GM12878 (cell line): ENCODE data around the gene HM13. TPM values are rescaled to one million over a fixed set of nuclear protein-coding genes. Genes with fewer than 3 reads are reported as not detected.

Source experiments
- ATAC-seq: fragments of 200-7000 bp; cut with Tn5 transposase; 3 replicates; pipeline ENCODE4 v1.9.1; 2020; ENCODE audit warnings: mild to moderate bottlenecking, moderate library complexity
- BruUV-seq: library from RNA; stranded (reverse); fragments of 400-500 nt; replicated peaks from 2 replicates; lab custom pipeline; 2021; lab: Mats Ljungman, UMichigan
- CTCF ChIA-PET: fragments of 300-600 bp; sonication (Branson Sonifier 250); formaldehyde crosslinking; extraction: SDS; loops from one replicate; lab custom pipeline; 2021; ENCODE audit warnings: inconsistent platforms; lab: Yijun Ruan, JAX
- POLR2A ChIA-PET: fragments of 350-600 bp; formaldehyde crosslinking; extraction: SDS; loops from one replicate; lab custom pipeline; 2021; ENCODE audit warnings: inconsistent platforms; lab: Charles Lee
- RAD21 ChIA-PET: fragments of 300-600 bp; sonication (Branson Sonifier 250); formaldehyde crosslinking; loops from one replicate; lab custom pipeline; 2023; ENCODE audit warnings: antibody characterized with exemption; ENCODE audit not compliant: unreplicated experiment; lab: Charles Lee
- SMC1A ChIA-PET: fragments of 300-600 bp; sonication (Branson Sonifier 250); formaldehyde crosslinking; loops from one replicate; lab custom pipeline; 2023; ENCODE audit not compliant: unreplicated experiment, uncharacterized antibody; lab: Charles Lee
- DNase-seq: peaks from one replicate; pipeline ENCODE4 v3.0.0-alpha.2; 2011; ENCODE audit warnings: low read depth, low spot score
- FAIRE-seq: peaks from 3 replicates; lab custom pipeline; 2011; peaks lifted over from hg19 to GRCh38; lab: Jason Lieb, UNC
- H2AFZ ChIP-seq: 2 replicates; pipeline ENCODE4 v1.6.0; 2011; ENCODE audit warnings: low read depth, low read length, control low read depth; ENCODE audit not compliant: control insufficient read depth
- H3K27ac ChIP-seq: 2 replicates; pipeline ENCODE4 v1.5.1; 2011; ENCODE audit warnings: control low read depth; ENCODE audit not compliant: control insufficient read depth, insufficient read depth
- H3K27me3 ChIP-seq, 2 experiments: replicated peaks in 1 of 2; 2 replicates each; pipeline versions ENCODE4 v1.6.0 to v1.6.1; 2011; ENCODE audit warnings: low read length in 1 of 2; ENCODE audit not compliant: control insufficient read depth in 2 of 2, insufficient read depth in 2 of 2
- H3K36me3 ChIP-seq, 2 experiments: 2 replicates each; pipeline ENCODE4 v1.5.1; 2011; ENCODE audit warnings: low read length in 1 of 2; ENCODE audit not compliant: control insufficient read depth in 2 of 2, insufficient read depth in 2 of 2
- H3K4me1 ChIP-seq: 2 replicates; pipeline ENCODE4 v1.6.1; 2011; ENCODE audit warnings: mild to moderate bottlenecking, low read length, moderate library complexity, mixed read lengths; ENCODE audit not compliant: control insufficient read depth, insufficient read depth
- H3K4me2 ChIP-seq: 2 replicates; pipeline ENCODE4 v1.6.0; 2011; ENCODE audit warnings: control low read depth; ENCODE audit not compliant: control insufficient read depth, insufficient read depth
- H3K4me3 ChIP-seq: fragments of 200-600 bp; sonication (generic); 2 replicates; pipeline ENCODE4 v1.5.1; 2016
- H3K79me2 ChIP-seq: 2 replicates; pipeline ENCODE4 v1.6.0; 2011; ENCODE audit warnings: low read length; ENCODE audit not compliant: control insufficient read depth, insufficient read depth
- H3K9ac ChIP-seq: 2 replicates; pipeline ENCODE4 v1.8.0; 2011; ENCODE audit warnings: low read length, control low read depth, mixed read lengths; ENCODE audit not compliant: control insufficient read depth, insufficient read depth
- H3K9me3 ChIP-seq: replicated peaks from 3 replicates; pipeline ENCODE4 v1.5.1; 2011; ENCODE audit warnings: mild to moderate bottlenecking, low read length; ENCODE audit not compliant: control insufficient read depth, insufficient read depth
- H4K20me1 ChIP-seq: 2 replicates; pipeline ENCODE4 v1.6.0; 2011; ENCODE audit not compliant: control insufficient read depth, insufficient read depth
- ASH2L ChIP-seq: fragments of 300-600, 200-600 bp; sonication (generic); IDR thresholded peaks from 2 replicates; pipeline ENCODE4 v1.6.1; 2017; ENCODE audit warnings: low read depth, mild to moderate bottlenecking, borderline replicate concordance
- CBFB ChIP-seq: IDR thresholded peaks from 2 replicates; pipeline ENCODE4 v1.6.1; 2016; ENCODE audit warnings: antibody characterized with exemption, low read depth
- ETV6 ChIP-seq, 2 experiments: fragments of 450-650 bp in 1 of 2; IDR thresholded peaks in 1 of 2; conservative IDR thresholded peaks in 1 of 2; 2 replicates each; pipeline ENCODE4 v1.6.1; 2014; ENCODE audit warnings: antibody characterized with exemption in 1 of 2, borderline replicate concordance in 1 of 2, low read depth in 1 of 2, mild to moderate bottlenecking in 1 of 2, moderate library complexity in 1 of 2
- GATAD2B ChIP-seq: fragments of 450-650 bp; conservative IDR thresholded peaks from 2 replicates; pipeline ENCODE4 v1.6.1; 2017; ENCODE audit warnings: low read depth, mild to moderate bottlenecking, moderate library complexity
- JUND ChIP-seq: IDR thresholded peaks from 2 replicates; pipeline ENCODE4 v1.6.1; 2012; ENCODE audit warnings: low read depth, mild to moderate bottlenecking, low read length, improper control_type of control experiment, moderate library complexity
- MXI1 ChIP-seq: fragments of 150-350 bp; IDR thresholded peaks from 2 replicates; pipeline ENCODE4 v1.6.1; 2011; ENCODE audit warnings: low read depth, mild to moderate bottlenecking, inconsistent platforms, low read length, improper control_type of control experiment
- POLR2AphosphoS2 ChIP-seq: IDR thresholded peaks from 2 replicates; pipeline ENCODE4 v1.6.1; 2011; ENCODE audit warnings: low read depth, mild to moderate bottlenecking, low read length, improper control_type of control experiment, moderate library complexity
- RBBP5 ChIP-seq: fragments of 200-600 bp; sonication (generic); conservative IDR thresholded peaks from 2 replicates; pipeline ENCODE4 v1.6.1; 2016
- RUNX3 ChIP-seq: IDR thresholded peaks from 2 replicates; pipeline ENCODE4 v1.6.1; 2012; ENCODE audit warnings: low read length, inconsistent platforms
- SMC3 ChIP-seq: IDR thresholded peaks from 2 replicates; pipeline ENCODE4 v1.6.1; 2011; ENCODE audit warnings: low read length, improper control_type of control experiment, borderline replicate concordance
- ZBTB40 ChIP-seq: fragments of 450-650 bp; IDR thresholded peaks from 2 replicates; pipeline ENCODE4 v1.6.1; 2016; ENCODE audit warnings: mild to moderate bottlenecking, moderate library complexity, borderline replicate concordance
- ZNF592 ChIP-seq: fragments of 450-650 bp; IDR thresholded peaks from 2 replicates; pipeline ENCODE4 v1.6.1; 2017; ENCODE audit warnings: mild to moderate bottlenecking, moderate library complexity
- WGBS: methylation state at CpG from one replicate; pipeline ENCODE4 v1.1.6; 2016; ENCODE audit warnings: low lambda C conversion rate; ENCODE audit not compliant: insufficient replicate concordance, insufficient coverage; ENCODE audit errors: missing lambda C conversion rate; 5-methylcytosine and 5-hydroxymethylcytosine counted together
- in situ Hi-C: fragments of 300-500 bp; cut with MboI; formaldehyde crosslinking; loops from 9 replicates; pipeline ENCODE4 v1.14.3; 2018; ENCODE audit warnings: mixed read lengths
- intact Hi-C: fragments of 100-400 bp; cut with micrococcal nuclease; formaldehyde crosslinking; loops from one replicate; pipeline ENCODE4 v1.14.2; 2022; ENCODE audit not compliant: unreplicated experiment
- polyA plus RNA-seq, 11 experiments: library from polyadenylated mRNA; depleted of rRNA in 4 of 11; unstranded in 6 of 11; stranded (reverse) in 5 of 11; fragments of >200 nt; fragmentation: Nextera tagmentation in 4 of 11; fragmentation: Illumina TruSeq in 1 of 11; extraction: Ambion mirVana in 4 of 11; extraction: Trizol in 1 of 11; gene quantifications; 1 replicate in 1 of 11; 2 replicates in 10 of 11; pipeline versions ENCODE4 v1.2.1 to v1.2.3, GENCODE V29; 2011 to 2016; ENCODE audit warnings: inconsistent platforms in 2 of 11, missing spikeins in 2 of 11, low read depth in 1 of 11
- total RNA-seq, 4 experiments: library from RNA; depleted of rRNA in 3 of 4; stranded (reverse); fragments of >200 nt in 3 of 4; fragmentation: Illumina TruSeq in 1 of 4; extraction: Trizol in 1 of 4; gene quantifications; 2 replicates each; pipeline versions ENCODE4 v1.2.1 to v1.2.3, GENCODE V29; 2013 to 2021

Gene HM13
- total and polyA plus RNA-seq, 10 of the 15 experiments (the other 5 are each of a cell fraction or from before 2014, with no cell fraction given), result 4.8 to 185 (median 81.7) TPM

GRCh38 chr20:31607640-31608250 is 93.5 kb downstream of the HM13 start:
- ChIA-PET SMC1A (interaction anchor here (0.7 kb wide), 1 partner anchor 45 kb away, joined by 3 read pairs; no protein-coding TSS in a partner anchor), CTCF (interaction anchor here (0.6 to 18.6 kb wide), 2 partner anchors 19 to 43 kb away, joined by 3 to 958 read pairs; no protein-coding TSS in a partner anchor), RAD21 (interaction anchor here (0.6 kb wide), 1 partner anchor 51 kb away, joined by 3 read pairs; no protein-coding TSS in a partner anchor), POLR2A (interaction anchor here (0.5 to 1.1 kb wide), 3 partner anchors 33 to 93 kb away, joined by 3 to 4 read pairs (median 3); partner anchors contain the start of gene HM13)
- H4K20me1 ChIP-seq, result no peaks in the 10 kb centered on the region
- no peak overlapping the region for H2AFZ ChIP-seq
- H3K9ac ChIP-seq, result no peak overlapping the region
- no peaks in the 10 kb centered on the region for H3K79me2 ChIP-seq
- H3K9me3 ChIP-seq, result no peaks in the 10 kb centered on the region; the same call in 2 of the 3 replicates
- no peak for FAIRE-seq
- in situ Hi-C loops (loop anchor here (5.0 kb wide), 1 partner anchor 35 kb away; no protein-coding TSS in a partner anchor), intact Hi-C loops (no loop called here)
- H3K27ac ChIP-seq, result no peak overlapping the region
- no peak for DNase-seq
- H3K4me2 ChIP-seq, result no peak overlapping the region
- ATAC-seq, result no peak
- no peaks in the 10 kb centered on the region for H3K36me3 ChIP-seq
- peaks cover 10 to 18% of the 10 kb centered on the region in 2 experiments for H3K27me3 ChIP-seq
- WGBS, result 53% methylated on average over 9 of the region's 9 CpGs
- H3K4me3 ChIP-seq, result no peak overlapping the region
- no TSS peak for BruUV-seq
- peaks cover 16% of the 10 kb centered on the region for H3K4me1 ChIP-seq
- no peak for TF ChIP-seq RBBP5
- TF ChIP-seq ZBTB40, result no peak
- no peak for TF ChIP-seq ASH2L
- no peak for TF ChIP-seq MXI1
- TF ChIP-seq CBFB, result no peak
- no peak for TF ChIP-seq RUNX3
- TF ChIP-seq SMC3, result no peak
- no peak for TF ChIP-seq POLR2AphosphoS2
- no peak for TF ChIP-seq ETV6 (conservative IDR thresholded peaks at IDR 0.05 in 1 of 2, IDR thresholded peaks at IDR 0.05 in 1 of 2; ENCODE audit: borderline replicate concordance in 1 of 2, low read depth in 1 of 2)
- TF ChIP-seq ZNF592, result no peak
- no peak for TF ChIP-seq JUND
- TF ChIP-seq GATAD2B, result no peak
